Caco-2 (cell line): ENCODE results near the gene HOXB8. TPM values are rescaled to one million over a fixed set of nuclear protein-coding genes. Genes with fewer than 3 reads are reported as not detected.

Experiments
- BruUV-seq: library from RNA; stranded (reverse); fragments of 400-500 nt; replicated peaks from 2 replicates; lab custom pipeline; 2021; lab: Mats Ljungman, UMichigan
- CTCF ChIA-PET: fragments of 300-600 bp; sonication (Branson Sonifier 250); formaldehyde crosslinking; loops from one replicate; lab custom pipeline; 2022; ENCODE audit warnings: antibody characterized with exemption; lab: Charles Lee
- POLR2A ChIA-PET: fragments of 300-600 bp; sonication (Branson Sonifier 250); formaldehyde crosslinking; loops from one replicate; lab custom pipeline; 2022; ENCODE audit warnings: antibody characterized with exemption; lab: Charles Lee
- DNase-seq, 2 experiments: peaks; one replicate each; pipeline versions ENCODE4 v3.0.0 to v3.0.0-alpha.2; 2020 to 2022
- H3K27me3 ChIP-seq: replicated peaks from 2 replicates; pipeline ENCODE4 v1.6.0; 2011; ENCODE audit warnings: low read length; ENCODE audit not compliant: control insufficient read depth, insufficient read depth
- H3K36me3 ChIP-seq: 2 replicates; pipeline ENCODE4 v1.5.1; 2011; ENCODE audit warnings: low read length; ENCODE audit not compliant: control insufficient read depth, insufficient read depth
- H3K4me1 ChIP-seq: fragments of 250-450 bp; sonication (Bioruptor Pico); 2 replicates; pipeline ENCODE4 v1.5.1; 2020; ENCODE audit warnings: mild to moderate bottlenecking
- H3K4me3 ChIP-seq: 2 replicates; pipeline ENCODE4 v1.5.1; 2011; ENCODE audit warnings: low read depth, mild to moderate bottlenecking, control low read depth, low read length
- H3K9me3 ChIP-seq: fragments of 250-450 bp; sonication (Bioruptor Pico); 2 replicates; pipeline ENCODE4 v1.5.1; 2020; ENCODE audit warnings: mild to moderate bottlenecking, moderate library complexity
- H3K27ac Mint-ChIP-seq: one replicate; pipeline ENCODE4 v1.8.0; 2022; ENCODE audit warnings: mixed read lengths; ENCODE audit not compliant: unreplicated experiment
- H3K27me3 Mint-ChIP-seq: one replicate; pipeline ENCODE4 v1.8.0; 2022; ENCODE audit warnings: mixed read lengths; ENCODE audit not compliant: insufficient read depth, unreplicated experiment
- H3K36me3 Mint-ChIP-seq: one replicate; pipeline ENCODE4 v1.8.0; 2022; ENCODE audit warnings: mild to moderate bottlenecking, mixed read lengths; ENCODE audit not compliant: insufficient read depth, unreplicated experiment
- H3K4me1 Mint-ChIP-seq: one replicate; pipeline ENCODE4 v1.8.0; 2022; ENCODE audit warnings: low read depth, mixed read lengths; ENCODE audit not compliant: unreplicated experiment
- H3K4me3 Mint-ChIP-seq: one replicate; pipeline ENCODE4 v1.8.0; 2022; ENCODE audit warnings: mild to moderate bottlenecking, moderate library complexity, mixed read lengths; ENCODE audit not compliant: unreplicated experiment
- H3K9me3 Mint-ChIP-seq: one replicate; pipeline ENCODE4 v1.8.0; 2022; ENCODE audit warnings: mixed read lengths; ENCODE audit not compliant: unreplicated experiment
- CTCF ChIP-seq, 2 experiments: fragments of 200-600 bp in 1 of 2; IDR thresholded peaks; 1 replicate in 1 of 2; 2 replicates in 1 of 2; pipeline versions ENCODE4 v1.5.1 to v1.8.0; 2011 to 2022; ENCODE audit warnings: antibody characterized with exemption in 1 of 2, control low read depth in 1 of 2, inconsistent platforms in 1 of 2, low read depth in 1 of 2, low read length in 1 of 2, mild to moderate bottlenecking in 1 of 2, moderate library complexity in 1 of 2; ENCODE audit not compliant: insufficient read depth in 1 of 2, severe bottlenecking in 1 of 2, unreplicated experiment in 1 of 2
- intact Hi-C: fragments of 100-400 bp; cut with micrococcal nuclease; formaldehyde crosslinking; loops from one replicate; pipeline ENCODE4 v1.10.0; 2022; ENCODE audit not compliant: unreplicated experiment
- total RNA-seq: library from RNA; stranded (reverse); gene quantifications from 2 replicates; pipeline ENCODE4 v1.2.3, GENCODE V29; 2022

The HOXB8 gene
- total RNA-seq, 1 experiment from 2014 or later, result 1.2 TPM

GRCh38 chr17:48590607-48591161 lies 24.4 kb downstream of the HOXB8 start:
- no peaks in the 10 kb centered on the region for H3K36me3 ChIP-seq
- no peak for DNase-seq
- no peak overlapping the region for H3K4me3 ChIP-seq
- intact Hi-C loops, result no loop called here
- peaks cover 12% of the 10 kb centered on the region for H3K27me3 ChIP-seq
- TSS peak; percentile 89 for BruUV-seq
- no peaks in the 10 kb centered on the region for H3K9me3 ChIP-seq
- peaks cover 5% of the 10 kb centered on the region for H3K4me1 Mint-ChIP-seq
- ChIA-PET CTCF (interaction anchor here (0.6 kb wide), 2 partner anchors 11 to 1035 kb away, joined by 3 read pairs; no protein-coding TSS in a partner anchor), POLR2A (interaction anchor here (0.6 kb wide), 1 partner anchor 36 kb away, joined by 17 read pairs; the partner anchor contains the start of gene HOXB9)
- H3K36me3 Mint-ChIP-seq, result no peaks in the 10 kb centered on the region
- no peaks in the 10 kb centered on the region for H3K9me3 Mint-ChIP-seq
- peaks cover 27% of the 10 kb centered on the region for H3K27me3 Mint-ChIP-seq
- TF ChIP-seq CTCF (IDR thresholded peaks at IDR 0.05; ENCODE audit: insufficient read depth in 1 of 2, low read depth in 1 of 2, low read length in 1 of 2, severe bottlenecking in 1 of 2, unreplicated experiment in 1 of 2), result no peak
- peak overlapping the region; percentile 66 for H3K4me3 Mint-ChIP-seq
- H3K27ac Mint-ChIP-seq, result no peak overlapping the region
- H3K4me1 ChIP-seq, result peaks cover 15% of the 10 kb centered on the region

- Histone ChIP-seq H3K4me3 (peak within 1 kb of the TSS; percentile 20), H3K27me3 (peaks cover 12% of the 10 kb centered on the region), H3K9me3 (no peaks in the 10 kb centered on the region), H3K36me3 (no peaks in the 10 kb centered on the region), H3K4me1 (peaks cover 20% of the 10 kb centered on the region)
- no TSS peak for BruUV-seq
- no peaks in the 10 kb centered on the region for H3K9me3 Mint-ChIP-seq
- peak within 1 kb of the TSS; percentile 66 for H3K4me3 Mint-ChIP-seq
- no peak for TF ChIP-seq CTCF (IDR thresholded peaks at IDR 0.05; ENCODE audit: insufficient read depth in 1 of 2, low read depth in 1 of 2, low read length in 1 of 2, severe bottlenecking in 1 of 2, unreplicated experiment in 1 of 2)
- H3K27me3 Mint-ChIP-seq, result peaks cover 28% of the 10 kb centered on the region
- ChIA-PET CTCF (interaction anchor here (0.6 to 1.5 kb wide), 5 partner anchors 10 to 1036 kb away, joined by 3 to 5 read pairs (median 3); no protein-coding TSS in a partner anchor), POLR2A (interaction anchor here (0.6 kb wide), 1 partner anchor 36 kb away, joined by 17 read pairs; the partner anchor contains the start of gene HOXB9)
- intact Hi-C loops, result no loop called here
- DNase-seq, result peak; percentile 57 to 87
- H3K4me1 Mint-ChIP-seq, result peaks cover 10% of the 10 kb centered on the region
- no peak within 1 kb of the TSS for H3K27ac Mint-ChIP-seq
- H3K36me3 Mint-ChIP-seq, result no peaks in the 10 kb centered on the region
These were observed 25.1 kb downstream of the HOXB8 start, which contains the start of gene HOXB3 for GRCh38 chr17:48589831-48590606. Gene HOXB3, minus strand, starts transcription at chr17:48590241. Its CDS starts 37,767 bp downstream, at chr17:48552474.

GRCh38 chr17:48589060-48589830 lies 25.8 kb downstream of the HOXB8 start:
- CTCF ChIA-PET, result interaction anchor here (0.9 to 2.8 kb wide), 6 partner anchors 10 to 253 kb away, joined by 3 to 13 read pairs (median 3); no protein-coding TSS in a partner anchor
- Mint-ChIP-seq H3K4me1 (peaks cover 17% of the 10 kb centered on the region), H3K27ac (no peak overlapping the region), H3K4me3 (peak overlapping the region; percentile 66), H3K27me3 (peaks cover 31% of the 10 kb centered on the region), H3K36me3 (no peaks in the 10 kb centered on the region), H3K9me3 (no peaks in the 10 kb centered on the region)
- no peaks in the 10 kb centered on the region for H3K9me3 ChIP-seq
- peaks cover 21% of the 10 kb centered on the region for H3K4me1 ChIP-seq
- DNase-seq, result no peak
- H3K27me3 ChIP-seq, result peaks cover 12% of the 10 kb centered on the region
- intact Hi-C loops, result no loop called here
- H3K36me3 ChIP-seq, result no peaks in the 10 kb centered on the region
- peak overlapping the region; percentile 20 for H3K4me3 ChIP-seq
- TSS peak; percentile 69 for BruUV-seq
- TF ChIP-seq CTCF (IDR thresholded peaks at IDR 0.05; ENCODE audit: insufficient read depth in 1 of 2, low read depth in 1 of 2, low read length in 1 of 2, severe bottlenecking in 1 of 2, unreplicated experiment in 1 of 2), result no peak
- POLR2A ChIA-PET, result no interaction called here
